HepG2 (cell line): ENCODE results near the gene ZIC2.

Experiments
- JUND ChIP-seq: sonication (generic); formaldehyde crosslinking; IDR thresholded peaks from 2 replicates; pipeline ENCODE4 v1.8.0; 2022; ENCODE audit warnings: mild to moderate bottlenecking, missing genetic modification reagents
- MYC ChIP-seq: sonication (generic); formaldehyde crosslinking; IDR thresholded peaks from 2 replicates; pipeline ENCODE4 v1.9.0; 2021; ENCODE audit warnings: missing genetic modification reagents, borderline replicate concordance
- NFE2 ChIP-seq: sonication (generic); formaldehyde crosslinking; IDR thresholded peaks from 2 replicates; pipeline ENCODE4 v1.4.0; 2020; ENCODE audit warnings: missing genetic modification reagents
- POLR2A ChIP-seq, 2 experiments: IDR thresholded peaks; 2 replicates each; pipeline ENCODE4 v1.6.1; 2011; ENCODE audit warnings: low read depth in 2 of 2, low read length in 2 of 2, mild to moderate bottlenecking in 1 of 2, moderate library complexity in 1 of 2; ENCODE audit not compliant: insufficient read depth in 1 of 2
- RAD21 ChIP-seq: fragments of 450-650 bp; formaldehyde crosslinking; IDR thresholded peaks from 2 replicates; pipeline ENCODE4 v1.5.0; 2020; ENCODE audit warnings: mild to moderate bottlenecking
- SYNCRIP ChIP-seq: fragments of 200-400 bp; formaldehyde crosslinking; IDR thresholded peaks from 2 replicates; pipeline ENCODE4 v1.6.1; 2018; ENCODE audit warnings: mild to moderate bottlenecking, low read depth, low read length; ENCODE audit not compliant: insufficient read depth
- ZFP1 ChIP-seq: IDR thresholded peaks from 2 replicates; pipeline ENCODE4 v1.6.1; 2016
- ZFP36 ChIP-seq: fragments of 150-350 bp; IDR thresholded peaks from 2 replicates; pipeline ENCODE4 v1.6.1; 2018; ENCODE audit warnings: borderline replicate concordance, low read length, low read depth; ENCODE audit not compliant: partially characterized antibody
- ZNF326 ChIP-seq: sonication (generic); formaldehyde crosslinking; IDR thresholded peaks from 2 replicates; pipeline ENCODE4 v1.4.0; 2020; ENCODE audit warnings: missing genetic modification reagents, borderline replicate concordance
- TF ChIP-seq, protein P1 (sequence below): fragments of 450-650 bp; IDR thresholded peaks from 2 replicates; pipeline ENCODE4 v1.6.1; 2017
- TF ChIP-seq, protein P2 (sequence below): sonication (generic); formaldehyde crosslinking; IDR thresholded peaks from 2 replicates; pipeline ENCODE4 v1.5.0; 2020; ENCODE audit warnings: mild to moderate bottlenecking, missing genetic modification reagents, moderate library complexity
- TF ChIP-seq, protein P3 (sequence below): sonication (generic); formaldehyde crosslinking; IDR thresholded peaks from 2 replicates; pipeline ENCODE4 v1.8.0; 2022; ENCODE audit warnings: missing genetic modification reagents, mild to moderate bottlenecking, borderline replicate concordance
- TF ChIP-seq, protein P4 (sequence below): sonication (generic); formaldehyde crosslinking; IDR thresholded peaks from 2 replicates; pipeline ENCODE4 v1.4.0; 2020; ENCODE audit warnings: missing genetic modification reagents

DNA sequence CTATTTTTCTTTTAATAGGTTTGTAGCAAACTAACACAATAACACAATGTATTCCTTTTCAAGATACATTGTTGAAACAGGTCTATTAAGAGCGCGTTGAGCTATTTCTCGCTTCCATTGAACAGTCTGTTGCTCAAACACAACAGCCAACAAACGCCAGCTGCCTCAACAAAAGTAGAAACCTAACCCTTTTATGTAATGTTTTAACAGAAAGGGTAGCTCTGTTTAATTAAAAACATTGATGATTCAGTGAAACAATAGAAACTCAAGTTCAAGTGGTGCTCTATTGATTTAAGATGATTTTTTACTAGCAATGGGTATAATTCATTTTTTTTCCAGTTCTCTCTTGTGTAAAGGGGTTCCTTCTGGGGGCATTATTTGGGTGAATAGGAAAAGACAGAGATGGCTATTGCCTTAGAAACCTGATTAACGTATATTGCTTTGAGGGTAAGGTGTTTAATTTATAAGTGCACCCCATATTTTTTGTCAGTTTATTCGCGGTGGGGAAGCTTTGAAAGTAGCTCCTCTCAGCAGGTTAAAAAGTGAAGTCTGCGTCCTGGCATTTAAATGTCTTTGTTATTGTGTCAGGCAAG is 14.9 kb downstream of the ZIC2 start:
- no peak for TF ChIP-seq POLR2A (IDR thresholded peaks at IDR 0.05; ENCODE audit: insufficient read depth in 1 of 2, low read depth in 2 of 2, low read length in 2 of 2)
- TF ChIP-seq, protein P1, sequence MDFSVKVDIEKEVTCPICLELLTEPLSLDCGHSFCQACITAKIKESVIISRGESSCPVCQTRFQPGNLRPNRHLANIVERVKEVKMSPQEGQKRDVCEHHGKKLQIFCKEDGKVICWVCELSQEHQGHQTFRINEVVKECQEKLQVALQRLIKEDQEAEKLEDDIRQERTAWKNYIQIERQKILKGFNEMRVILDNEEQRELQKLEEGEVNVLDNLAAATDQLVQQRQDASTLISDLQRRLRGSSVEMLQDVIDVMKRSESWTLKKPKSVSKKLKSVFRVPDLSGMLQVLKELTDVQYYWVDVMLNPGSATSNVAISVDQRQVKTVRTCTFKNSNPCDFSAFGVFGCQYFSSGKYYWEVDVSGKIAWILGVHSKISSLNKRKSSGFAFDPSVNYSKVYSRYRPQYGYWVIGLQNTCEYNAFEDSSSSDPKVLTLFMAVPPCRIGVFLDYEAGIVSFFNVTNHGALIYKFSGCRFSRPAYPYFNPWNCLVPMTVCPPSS = no peak
- TF ChIP-seq, protein P2, sequence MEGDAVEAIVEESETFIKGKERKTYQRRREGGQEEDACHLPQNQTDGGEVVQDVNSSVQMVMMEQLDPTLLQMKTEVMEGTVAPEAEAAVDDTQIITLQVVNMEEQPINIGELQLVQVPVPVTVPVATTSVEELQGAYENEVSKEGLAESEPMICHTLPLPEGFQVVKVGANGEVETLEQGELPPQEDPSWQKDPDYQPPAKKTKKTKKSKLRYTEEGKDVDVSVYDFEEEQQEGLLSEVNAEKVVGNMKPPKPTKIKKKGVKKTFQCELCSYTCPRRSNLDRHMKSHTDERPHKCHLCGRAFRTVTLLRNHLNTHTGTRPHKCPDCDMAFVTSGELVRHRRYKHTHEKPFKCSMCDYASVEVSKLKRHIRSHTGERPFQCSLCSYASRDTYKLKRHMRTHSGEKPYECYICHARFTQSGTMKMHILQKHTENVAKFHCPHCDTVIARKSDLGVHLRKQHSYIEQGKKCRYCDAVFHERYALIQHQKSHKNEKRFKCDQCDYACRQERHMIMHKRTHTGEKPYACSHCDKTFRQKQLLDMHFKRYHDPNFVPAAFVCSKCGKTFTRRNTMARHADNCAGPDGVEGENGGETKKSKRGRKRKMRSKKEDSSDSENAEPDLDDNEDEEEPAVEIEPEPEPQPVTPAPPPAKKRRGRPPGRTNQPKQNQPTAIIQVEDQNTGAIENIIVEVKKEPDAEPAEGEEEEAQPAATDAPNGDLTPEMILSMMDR (CRISPR knock-in tag) = no peak
- TF ChIP-seq JUND (CRISPR knock-in tag) = no peak
- no peak for TF ChIP-seq ZFP1 (CRISPR knock-in tag)
- TF ChIP-seq MYC = no peak
- no peak for TF ChIP-seq RAD21 (CRISPR knock-in tag)
- TF ChIP-seq ZFP36 = no peak
- TF ChIP-seq, protein P3, sequence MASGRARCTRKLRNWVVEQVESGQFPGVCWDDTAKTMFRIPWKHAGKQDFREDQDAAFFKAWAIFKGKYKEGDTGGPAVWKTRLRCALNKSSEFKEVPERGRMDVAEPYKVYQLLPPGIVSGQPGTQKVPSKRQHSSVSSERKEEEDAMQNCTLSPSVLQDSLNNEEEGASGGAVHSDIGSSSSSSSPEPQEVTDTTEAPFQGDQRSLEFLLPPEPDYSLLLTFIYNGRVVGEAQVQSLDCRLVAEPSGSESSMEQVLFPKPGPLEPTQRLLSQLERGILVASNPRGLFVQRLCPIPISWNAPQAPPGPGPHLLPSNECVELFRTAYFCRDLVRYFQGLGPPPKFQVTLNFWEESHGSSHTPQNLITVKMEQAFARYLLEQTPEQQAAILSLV = no peak
- no peak for TF ChIP-seq NFE2 (CRISPR knock-in tag)
- TF ChIP-seq, protein P4, sequence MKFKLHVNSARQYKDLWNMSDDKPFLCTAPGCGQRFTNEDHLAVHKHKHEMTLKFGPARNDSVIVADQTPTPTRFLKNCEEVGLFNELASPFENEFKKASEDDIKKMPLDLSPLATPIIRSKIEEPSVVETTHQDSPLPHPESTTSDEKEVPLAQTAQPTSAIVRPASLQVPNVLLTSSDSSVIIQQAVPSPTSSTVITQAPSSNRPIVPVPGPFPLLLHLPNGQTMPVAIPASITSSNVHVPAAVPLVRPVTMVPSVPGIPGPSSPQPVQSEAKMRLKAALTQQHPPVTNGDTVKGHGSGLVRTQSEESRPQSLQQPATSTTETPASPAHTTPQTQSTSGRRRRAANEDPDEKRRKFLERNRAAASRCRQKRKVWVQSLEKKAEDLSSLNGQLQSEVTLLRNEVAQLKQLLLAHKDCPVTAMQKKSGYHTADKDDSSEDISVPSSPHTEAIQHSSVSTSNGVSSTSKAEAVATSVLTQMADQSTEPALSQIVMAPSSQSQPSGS (CRISPR knock-in tag) = no peak
- TF ChIP-seq ZNF326 (CRISPR knock-in tag) = no peak
- no peak for TF ChIP-seq SYNCRIP
